Thymus (tissue), 11 donors: ENCODE results near the gene DTNA. TPM values are rescaled to one million over a fixed set of nuclear protein-coding genes. Genes with fewer than 3 reads are reported as not detected.

Experiments used
- DNase-seq, 9 donors: peaks; one replicate each; pipeline ENCODE4 v3.0.0-alpha.2; 2013; ENCODE audit warnings: low spot score in 9 of 9, low read depth in 6 of 9, missing footprints in 1 of 9
- H3K27ac ChIP-seq, 2 donors: one replicate each; pipeline ENCODE4 v1.5.1; 2013; ENCODE audit warnings: control low read depth in 1 of 2, low read depth in 1 of 2, low read length in 1 of 2, mild to moderate bottlenecking in 1 of 2, moderate library complexity in 1 of 2
- H3K27me3 ChIP-seq, 2 donors: one replicate each; pipeline ENCODE4 v1.5.1; 2013; ENCODE audit warnings: low read length in 1 of 2; ENCODE audit not compliant: control insufficient read depth in 2 of 2, insufficient read depth in 1 of 2
- H3K36me3 ChIP-seq, 2 donors: one replicate each; pipeline ENCODE4 v1.5.1; 2013; ENCODE audit warnings: low read length in 1 of 2, mild to moderate bottlenecking in 1 of 2, moderate library complexity in 1 of 2; ENCODE audit not compliant: control insufficient read depth in 2 of 2, insufficient read depth in 2 of 2
- H3K4me1 ChIP-seq, 2 donors: one replicate each; pipeline ENCODE4 v1.5.1; 2013; ENCODE audit warnings: low read length in 2 of 2; ENCODE audit not compliant: control insufficient read depth in 2 of 2, insufficient read depth in 2 of 2
- H3K4me3 ChIP-seq, 2 donors: one replicate each; pipeline ENCODE4 v1.5.1; 2013; ENCODE audit warnings: low read length in 2 of 2, control low read depth in 1 of 2, mild to moderate bottlenecking in 1 of 2
- H3K9me3 ChIP-seq, 2 donors: one replicate each; pipeline ENCODE4 v1.5.1; 2013; ENCODE audit warnings: low read length in 1 of 2, mild to moderate bottlenecking in 1 of 2; ENCODE audit not compliant: control insufficient read depth in 2 of 2, insufficient read depth in 1 of 2
- WGBS: extraction: QIAGEN DNeasy Blood & Tissue Kit; methylation state at CpG from one replicate; pipeline ENCODE4 v1.1.7; 2013; 5-methylcytosine and 5-hydroxymethylcytosine counted together
- polyA plus RNA-seq: library from polyadenylated mRNA; stranded (reverse); fragments of 200-250 nt; gene quantifications from one replicate; pipeline ENCODE4 v1.2.3, GENCODE V29; 2013
- total RNA-seq: library from RNA; stranded (reverse); fragments of 120-200 nt; gene quantifications from one replicate; pipeline ENCODE4 v1.2.4, GENCODE V29; 2013
- donor health status: healthy.

Gene DTNA
- total and polyA plus RNA-seq, 2 donors, result 1.7 to 2.9 TPM

GRCh38 chr18:34696671-34697070 lies 13.4 kb upstream of the DTNA start:
- 98% methylated on average over 2 of the region's 2 CpGs for WGBS
- Histone ChIP-seq H3K4me1 (no peaks in the 10 kb centered on the region), H3K4me3 (no peak overlapping the region), H3K27ac (no peak overlapping the region), H3K36me3 (no peaks in the 10 kb centered on the region), H3K27me3 (no peaks in the 10 kb centered on the region), H3K9me3 (no peaks in the 10 kb centered on the region)
- no peak for DNase-seq

GRCh38 chr18:34697233-34697632 lies 12.9 kb upstream of the DTNA start:
- Histone ChIP-seq H3K27me3 (no peaks in the 10 kb centered on the region), H3K9me3 (no peaks in the 10 kb centered on the region), H3K4me3 (no peak overlapping the region), H3K27ac (no peak overlapping the region), H3K4me1 (no peaks in the 10 kb centered on the region), H3K36me3 (no peaks in the 10 kb centered on the region)
- WGBS, result 96% methylated on average over 1 of the region's 1 CpG
- no peak for DNase-seq

- DNase-seq, result no peak
- no peak overlapping the region for H3K27ac ChIP-seq
- 89% methylated on average over 3 of the region's 3 CpGs for WGBS
- no peaks in the 10 kb centered on the region for H3K36me3 ChIP-seq
- H3K4me3 ChIP-seq, result no peak overlapping the region
- no peaks in the 10 kb centered on the region for H3K4me1 ChIP-seq
- H3K9me3 ChIP-seq, result no peaks in the 10 kb centered on the region
- H3K27me3 ChIP-seq, result no peaks in the 10 kb centered on the region
Measured at GRCh38 chr18:34697891-34698290, 12.2 kb upstream of the DTNA start.

DNA sequence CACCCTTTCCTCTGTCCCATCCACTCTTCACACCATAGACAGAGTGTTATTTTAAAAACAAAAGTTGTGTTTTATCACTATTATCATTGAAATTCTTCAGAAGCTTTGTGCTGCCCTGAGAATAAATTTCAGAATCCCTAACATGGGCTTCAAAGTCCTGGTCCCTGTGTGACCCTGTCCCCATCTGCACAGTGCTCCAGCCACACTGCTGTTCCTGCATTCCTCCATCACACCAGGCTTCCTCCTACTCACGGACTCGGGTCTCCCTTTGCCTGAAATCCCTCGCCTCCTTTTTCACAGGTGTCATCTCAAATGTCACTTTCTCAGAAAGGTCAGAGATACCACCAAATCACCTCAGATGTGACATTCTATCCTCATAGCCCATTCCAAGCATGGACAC lies 8.2 kb upstream of the DTNA start:
- Histone ChIP-seq H3K27me3 (no peaks in the 10 kb centered on the region), H3K4me3 (no peak overlapping the region), H3K27ac (no peak overlapping the region), H3K4me1 (no peaks in the 10 kb centered on the region), H3K36me3 (no peaks in the 10 kb centered on the region), H3K9me3 (no peaks in the 10 kb centered on the region)
- 93% methylated on average over 3 of the region's 3 CpGs for WGBS
- no peak for DNase-seq

DNA sequence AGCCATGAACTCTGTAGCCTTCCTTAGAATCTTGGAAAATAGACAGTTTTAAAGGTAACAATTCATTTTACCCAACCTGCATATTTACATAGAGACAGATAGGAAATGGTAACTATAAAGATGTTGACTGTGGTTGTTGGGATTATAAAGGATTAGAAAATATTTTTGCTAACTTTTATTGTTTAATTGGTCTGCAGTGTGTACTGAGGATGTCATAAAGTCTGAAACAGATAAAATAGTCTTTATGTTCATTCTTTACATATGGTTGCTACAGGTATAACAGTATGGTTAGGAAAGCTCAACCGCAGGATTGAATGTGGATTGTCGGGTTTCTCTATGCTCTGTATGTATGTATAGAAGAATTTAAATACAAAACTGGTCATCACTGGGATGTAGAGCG lies 7.3 kb upstream of the DTNA start:
- 95% methylated on average over 3 of the region's 3 CpGs for WGBS
- Histone ChIP-seq H3K9me3 (no peaks in the 10 kb centered on the region), H3K4me1 (no peaks in the 10 kb centered on the region), H3K27ac (no peak overlapping the region), H3K36me3 (no peaks in the 10 kb centered on the region), H3K4me3 (no peak overlapping the region), H3K27me3 (no peaks in the 10 kb centered on the region)
- DNase-seq, result no peak

GRCh38 chr18:34704074-34704473 lies 6.0 kb upstream of the DTNA start:
- no peak for DNase-seq
- Histone ChIP-seq H3K4me1 (no peaks in the 10 kb centered on the region), H3K36me3 (no peaks in the 10 kb centered on the region), H3K27me3 (no peaks in the 10 kb centered on the region), H3K4me3 (no peak overlapping the region), H3K27ac (no peak overlapping the region), H3K9me3 (no peaks in the 10 kb centered on the region)
- 89% methylated on average over 1 of the region's 1 CpG for WGBS

DNA sequence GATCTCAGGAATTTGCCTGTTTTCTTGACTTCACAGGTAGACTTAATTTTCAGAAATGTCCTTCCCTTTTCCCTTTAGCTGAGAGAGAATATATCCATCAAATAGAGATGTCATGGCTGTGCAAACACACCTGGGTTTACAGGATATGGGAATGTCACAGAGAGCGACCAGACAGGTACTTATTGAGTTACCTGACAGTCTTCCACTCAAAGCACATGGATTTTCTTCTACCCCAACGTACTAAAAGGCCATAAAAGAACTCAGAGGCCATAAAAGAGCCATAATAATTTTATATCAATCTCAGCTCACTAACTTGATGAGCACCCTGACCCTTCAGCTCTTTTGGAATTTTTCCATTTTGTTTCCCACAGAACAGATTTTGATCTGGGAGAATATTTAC lies 5.3 kb upstream of the DTNA start:
- Histone ChIP-seq H3K36me3 (no peaks in the 10 kb centered on the region), H3K27me3 (no peaks in the 10 kb centered on the region), H3K4me1 (no peaks in the 10 kb centered on the region), H3K9me3 (no peaks in the 10 kb centered on the region), H3K4me3 (no peak overlapping the region), H3K27ac (no peak overlapping the region)
- no peak for DNase-seq
- 70% methylated on average over 2 of the region's 2 CpGs for WGBS

- Histone ChIP-seq H3K36me3 (no peaks in the 10 kb centered on the region), H3K27me3 (no peaks in the 10 kb centered on the region), H3K4me1 (no peaks in the 10 kb centered on the region), H3K27ac (no peak overlapping the region), H3K4me3 (no peak overlapping the region), H3K9me3 (no peaks in the 10 kb centered on the region)
- peak in 1 of 9 donors; percentile 9 for DNase-seq
- 86% methylated on average over 4 of the region's 4 CpGs for WGBS
Measured at GRCh38 chr18:34707670-34708069, 2.4 kb upstream of the DTNA start.

DNA sequence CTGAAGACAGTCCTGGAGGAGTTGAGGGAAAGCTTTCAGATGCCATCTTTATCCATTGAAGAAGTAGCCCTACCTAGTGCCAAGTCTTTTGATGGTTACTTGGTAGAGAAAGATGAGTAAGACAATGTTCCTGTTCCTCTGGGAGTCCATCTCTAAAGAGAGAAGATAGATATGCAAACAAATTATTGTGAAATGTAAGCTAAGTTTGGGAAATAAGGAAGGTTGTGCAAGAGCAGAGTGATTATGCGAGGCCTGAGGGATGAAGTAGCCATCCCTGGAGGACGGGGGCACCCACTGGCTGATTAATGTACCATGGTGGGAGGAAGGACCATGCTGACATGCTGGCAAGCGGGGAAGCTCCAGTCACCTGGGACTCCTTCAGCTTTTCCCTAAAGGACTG lies 994 bp upstream of the DTNA start:
- no peaks in the 10 kb centered on the region for H3K9me3 ChIP-seq
- H3K4me3 ChIP-seq, result no peak overlapping the region
- no peak for DNase-seq
- H3K4me1 ChIP-seq, result no peaks in the 10 kb centered on the region
- 95% methylated on average over 3 of the region's 3 CpGs for WGBS
- H3K36me3 ChIP-seq, result no peaks in the 10 kb centered on the region
- no peak overlapping the region for H3K27ac ChIP-seq
- no peaks in the 10 kb centered on the region for H3K27me3 ChIP-seq

GRCh38 chr18:34710458-34710914 lies 388 bp downstream of the DTNA start:
- Histone ChIP-seq H3K4me1 (no peaks in the 10 kb centered on the region), H3K27me3 (no peaks in the 10 kb centered on the region), H3K4me3 (no peak overlapping the region), H3K27ac (no peak overlapping the region), H3K9me3 (no peaks in the 10 kb centered on the region), H3K36me3 (no peaks in the 10 kb centered on the region)
- no peak for DNase-seq
- WGBS, result 76% methylated on average over 6 of the region's 6 CpGs
